HG03064 (cell line): Measurements from ENCODE around the gene TTC3.
"Not testable (repeated sequence)": the region's sequence is repeated elsewhere in the genome, so short reads cannot be mapped to it uniquely, and the experiment has no call there.

ENCODE experiments used
- ATAC-seq: cut with Tn5 transposase; IDR thresholded peaks from one replicate; pipeline ENCODE4 v1.9.1; 2021; ENCODE audit warnings: low read depth; ENCODE audit not compliant: unreplicated experiment

The TTC3 gene

GRCh38 chr21:37085726-37086125 is 12.7 kb downstream of the TTC3 start:
- ATAC-seq, result no peak

DNA sequence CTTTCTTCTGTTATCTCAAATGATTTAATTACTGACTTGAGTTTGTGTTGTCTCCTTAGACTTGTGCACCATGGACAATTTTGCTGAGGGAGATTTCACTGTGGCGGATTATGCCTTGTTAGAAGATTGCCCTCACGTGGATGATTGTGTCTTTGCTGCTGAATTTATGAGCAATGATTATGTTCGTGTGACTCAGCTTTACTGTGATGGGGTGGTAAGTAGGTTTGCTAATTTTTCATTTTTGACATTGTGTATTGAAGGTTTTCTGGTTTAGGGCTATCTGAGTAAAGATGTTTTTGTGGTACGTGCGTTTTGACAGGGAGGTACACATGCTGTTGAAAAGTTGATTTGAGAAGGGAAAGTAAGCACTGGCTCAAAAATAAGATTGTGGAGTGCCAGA is 14.1 kb downstream of the TTC3 start:
- ATAC-seq, result no peak

- no peak for ATAC-seq
These were observed 15.2 kb downstream of the TTC3 start for GRCh38 chr21:37088186-37088735.

DNA sequence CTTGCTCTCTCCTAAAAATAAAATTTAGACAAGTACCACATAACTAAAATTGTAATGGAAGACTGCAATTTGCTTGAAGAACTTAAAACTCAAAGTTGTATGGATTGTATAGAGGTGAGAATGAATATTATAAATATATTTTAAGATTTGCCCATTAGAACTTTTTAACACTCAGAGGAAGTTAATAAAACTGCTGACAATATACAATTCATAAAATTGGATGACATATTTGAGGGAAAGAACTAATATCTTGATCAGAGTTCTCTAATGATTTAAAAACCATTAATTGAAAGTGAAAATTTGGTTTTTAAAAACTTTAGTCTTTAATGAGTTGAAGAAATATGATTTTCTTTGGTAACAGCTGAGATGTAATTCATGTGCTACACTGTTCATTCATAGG is 20.9 kb downstream of the TTC3 start:
- ATAC-seq, result no peak

GRCh38 chr21:37095821-37096220 is 22.8 kb downstream of the TTC3 start:
- ATAC-seq, result no peak

GRCh38 chr21:37098751-37099150 is 25.7 kb downstream of the TTC3 start:
- no peak for ATAC-seq

- no peak for ATAC-seq
These were observed 27.3 kb downstream of the TTC3 start for GRCh38 chr21:37100316-37100715.

- ATAC-seq, result no peak
These were observed 28.3 kb downstream of the TTC3 start for GRCh38 chr21:37101384-37101783.

- ATAC-seq, result not testable (repeated sequence)
These were observed 29.7 kb downstream of the TTC3 start for GRCh38 chr21:37102746-37103145.

- no peak for ATAC-seq
These were observed 33.9 kb downstream of the TTC3 start for GRCh38 chr21:37106998-37107397.

- ATAC-seq, result not testable (repeated sequence)
These were observed 38.0 kb downstream of the TTC3 start for GRCh38 chr21:37111029-37111428.

DNA sequence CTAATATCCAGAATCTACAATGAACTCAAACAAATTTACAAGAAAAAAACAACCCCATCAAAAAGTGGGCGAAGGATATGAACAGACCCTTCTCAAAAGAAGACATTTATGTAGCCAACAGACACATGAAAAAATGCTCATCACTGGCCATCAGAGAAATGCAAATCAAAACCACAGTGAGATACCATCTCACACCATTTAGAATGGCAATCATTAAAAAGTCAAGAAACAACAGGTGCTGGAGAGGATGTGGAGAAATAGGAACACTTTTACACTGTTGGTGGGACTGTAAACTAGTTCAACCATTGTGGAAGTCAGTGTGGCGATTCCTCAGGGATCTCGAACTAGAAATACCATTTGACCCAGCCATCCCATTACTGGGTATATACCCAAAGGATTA is 41.2 kb downstream of the TTC3 start:
- not testable (repeated sequence) for ATAC-seq

GRCh38 chr21:37116459-37116858 is 43.4 kb downstream of the TTC3 start:
- not testable (repeated sequence) for ATAC-seq

DNA sequence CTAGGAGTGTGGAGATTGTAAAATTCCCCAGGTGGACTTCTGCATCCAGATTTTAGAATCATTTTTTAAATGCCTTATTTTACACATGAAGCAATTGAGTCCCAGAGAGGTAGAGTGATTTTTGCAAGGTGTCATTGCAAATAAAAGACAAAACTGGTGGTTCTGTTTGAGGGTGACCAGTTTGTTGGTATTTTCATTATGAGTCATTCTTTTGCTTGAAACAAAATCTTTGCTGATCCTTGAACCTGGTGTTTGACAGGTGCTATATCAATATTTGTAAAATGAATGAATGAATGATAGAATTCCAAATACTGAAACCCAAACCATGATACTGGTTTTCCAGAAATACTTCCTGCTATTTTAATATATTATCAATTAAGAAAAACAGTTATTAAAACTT is 44.1 kb downstream of the TTC3 start:
- no peak for ATAC-seq

GRCh38 chr21:37118187-37118826 is 45.3 kb downstream of the TTC3 start:
- no peak for ATAC-seq

- ATAC-seq, result no peak
These were observed 46.6 kb downstream of the TTC3 start for GRCh38 chr21:37119421-37120218.

- no peak for ATAC-seq
These were observed 55.0 kb downstream of the TTC3 start for GRCh38 chr21:37128076-37128475.

DNA sequence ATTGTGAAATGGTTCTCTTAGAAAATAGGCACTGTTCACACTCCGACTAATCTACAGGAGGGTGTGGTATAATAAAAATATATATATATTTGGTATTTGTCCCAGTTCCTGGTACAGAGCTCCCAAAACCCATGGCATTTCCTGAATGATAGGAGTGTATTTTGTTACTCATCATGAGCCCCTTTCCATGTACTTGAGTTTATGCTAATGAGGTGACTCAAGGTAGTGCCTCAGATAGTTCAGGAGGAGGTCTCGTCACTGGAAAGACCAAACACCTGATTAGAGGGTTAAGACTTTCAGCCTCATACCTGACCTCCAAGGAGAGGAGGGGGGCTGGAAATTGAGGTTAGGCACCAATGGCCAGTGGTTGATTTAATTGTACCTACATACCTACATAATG is 57.9 kb downstream of the TTC3 start:
- no peak for ATAC-seq

DNA sequence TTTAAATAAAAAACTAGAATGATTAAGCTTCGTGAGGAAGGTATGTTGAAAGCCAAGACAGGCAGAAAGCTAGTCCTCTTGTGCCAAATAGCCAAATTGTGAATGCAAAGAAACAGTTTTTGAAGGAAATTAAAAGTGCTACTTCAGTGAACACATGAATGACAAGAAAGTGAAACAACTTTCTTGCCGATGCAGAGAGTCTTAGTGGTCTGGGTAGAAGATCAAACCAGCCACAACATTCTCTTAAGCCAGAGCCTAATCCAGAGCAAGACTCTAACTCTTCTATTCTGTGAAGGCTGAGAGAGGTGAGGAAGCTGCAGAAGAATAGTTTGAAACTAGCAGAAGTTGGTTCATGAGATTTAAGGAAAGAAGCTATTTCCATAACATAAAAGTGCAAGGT is 63.2 kb downstream of the TTC3 start:
- no peak for ATAC-seq

DNA sequence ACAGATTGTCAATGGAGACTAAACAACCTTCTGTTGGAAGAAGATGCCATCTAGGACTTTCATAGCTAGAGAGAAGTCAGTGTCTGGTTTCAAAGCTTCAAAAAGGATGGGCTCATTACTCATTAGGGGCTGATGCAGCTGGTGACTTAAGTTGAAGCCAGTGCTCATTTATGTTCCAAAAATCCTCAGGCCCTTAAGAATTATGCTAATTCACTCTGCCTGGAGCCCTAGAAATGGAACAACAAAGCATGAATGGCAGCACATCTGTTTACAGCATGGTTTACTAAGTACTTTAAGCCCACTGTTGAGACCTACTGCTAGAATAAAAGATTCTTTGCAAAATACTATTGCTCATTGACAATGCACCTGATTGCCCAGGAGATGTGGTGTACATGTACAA is 63.7 kb downstream of the TTC3 start:
- ATAC-seq, result no peak

DNA sequence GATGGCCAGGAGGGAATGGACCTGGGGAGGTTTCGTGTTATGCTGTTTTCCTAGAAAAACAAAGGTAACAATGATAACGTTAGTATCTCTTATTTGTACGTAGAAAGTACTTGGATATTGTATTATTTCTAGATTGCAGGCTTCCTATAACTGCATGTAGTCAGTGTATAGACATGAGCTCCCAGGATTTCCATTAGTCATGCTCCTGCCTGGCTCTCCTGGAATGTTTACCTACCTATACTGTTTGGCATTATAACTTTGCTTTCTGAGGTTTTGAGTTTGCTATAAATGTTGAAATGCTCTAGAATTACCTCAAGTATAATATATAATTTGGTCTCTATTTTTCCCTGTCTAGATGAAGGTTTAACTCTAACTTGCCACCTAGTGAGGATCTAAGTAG is 66.1 kb downstream of the TTC3 start:
- ATAC-seq, result no peak

DNA sequence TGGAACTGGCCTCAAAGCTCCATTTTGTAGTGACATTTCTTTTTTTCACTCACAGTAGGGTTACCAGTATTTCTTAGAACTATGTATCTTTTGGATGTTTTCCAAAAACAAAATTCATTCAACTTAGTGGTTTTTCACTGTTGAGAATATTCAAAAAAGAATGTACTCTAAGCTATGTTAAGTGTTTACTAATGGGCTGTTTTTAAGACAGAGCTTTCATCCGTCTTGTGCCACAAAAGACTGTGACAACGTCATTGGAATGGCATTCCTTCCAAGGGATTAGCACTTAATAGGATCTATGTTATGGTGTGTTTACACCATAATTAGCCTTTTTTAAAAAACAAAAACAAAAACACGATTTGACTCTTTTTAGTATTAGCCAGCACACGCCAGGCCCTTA is 66.8 kb downstream of the TTC3 start:
- ATAC-seq, result no peak
